Loucy (cell line): ENCODE data around the gene PTK6.

Experiments
- EZH2phosphoT487 ChIP-seq: fragments of 200-600 bp; IDR thresholded peaks from 2 replicates; pipeline ENCODE4 v1.6.1; 2018; ENCODE audit warnings: antibody characterized with exemption, mild to moderate bottlenecking, moderate library complexity, borderline replicate concordance
- TF ChIP-seq, protein P1 (sequence below): fragments of 200-600 bp; sonication (generic); conservative IDR thresholded peaks from 2 replicates; pipeline ENCODE4 v1.5.1; 2014; ENCODE audit warnings: mild to moderate bottlenecking, antibody characterized with exemption, low read length

- TF ChIP-seq, protein P1, sequence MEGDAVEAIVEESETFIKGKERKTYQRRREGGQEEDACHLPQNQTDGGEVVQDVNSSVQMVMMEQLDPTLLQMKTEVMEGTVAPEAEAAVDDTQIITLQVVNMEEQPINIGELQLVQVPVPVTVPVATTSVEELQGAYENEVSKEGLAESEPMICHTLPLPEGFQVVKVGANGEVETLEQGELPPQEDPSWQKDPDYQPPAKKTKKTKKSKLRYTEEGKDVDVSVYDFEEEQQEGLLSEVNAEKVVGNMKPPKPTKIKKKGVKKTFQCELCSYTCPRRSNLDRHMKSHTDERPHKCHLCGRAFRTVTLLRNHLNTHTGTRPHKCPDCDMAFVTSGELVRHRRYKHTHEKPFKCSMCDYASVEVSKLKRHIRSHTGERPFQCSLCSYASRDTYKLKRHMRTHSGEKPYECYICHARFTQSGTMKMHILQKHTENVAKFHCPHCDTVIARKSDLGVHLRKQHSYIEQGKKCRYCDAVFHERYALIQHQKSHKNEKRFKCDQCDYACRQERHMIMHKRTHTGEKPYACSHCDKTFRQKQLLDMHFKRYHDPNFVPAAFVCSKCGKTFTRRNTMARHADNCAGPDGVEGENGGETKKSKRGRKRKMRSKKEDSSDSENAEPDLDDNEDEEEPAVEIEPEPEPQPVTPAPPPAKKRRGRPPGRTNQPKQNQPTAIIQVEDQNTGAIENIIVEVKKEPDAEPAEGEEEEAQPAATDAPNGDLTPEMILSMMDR: no peak
- no peak for TF ChIP-seq EZH2phosphoT487
Observed at GRCh38 chr20:63560856-63561609, 23.9 kb upstream of the PTK6 start.
